SK-N-SH (cell line): ENCODE results near the gene CFTR.

ENCODE experiments used
- EZH2phosphoT487 ChIP-seq: fragments of 200-600 bp; sonication (generic); IDR thresholded peaks from 2 replicates; pipeline ENCODE4 v1.6.1; 2017; ENCODE audit warnings: low read depth, mixed run types, mild to moderate bottlenecking, antibody characterized with exemption, moderate library complexity, borderline replicate concordance
- JUND ChIP-seq: IDR thresholded peaks from 2 replicates; pipeline ENCODE4 v1.4.0; 2012
- RFX5 ChIP-seq: IDR thresholded peaks from 2 replicates; pipeline ENCODE4 v1.6.1; 2012; ENCODE audit warnings: mild to moderate bottlenecking, improper control_type of control experiment, low read length
- SIN3A ChIP-seq: IDR thresholded peaks from 2 replicates; pipeline ENCODE4 v1.6.1; 2012; ENCODE audit warnings: low read depth, mild to moderate bottlenecking, low read length, moderate library complexity, borderline replicate concordance
- SMC3 ChIP-seq: IDR thresholded peaks from 2 replicates; pipeline ENCODE4 v1.6.1; 2012; ENCODE audit warnings: low read depth, low read length, improper control_type of control experiment
- TF ChIP-seq, protein P1 (sequence below): fragments of 200-600 bp; sonication (generic); IDR thresholded peaks from 2 replicates; pipeline ENCODE4 v1.6.1; 2017; ENCODE audit warnings: antibody characterized with exemption, mild to moderate bottlenecking, moderate library complexity
- TF ChIP-seq, protein P2 (sequence below): IDR thresholded peaks from 2 replicates; pipeline ENCODE4 v1.6.1; 2012; ENCODE audit warnings: mild to moderate bottlenecking, low read depth, low read length, moderate library complexity
- TF ChIP-seq, protein P3 (sequence below): fragments of 150-350 bp; IDR thresholded peaks from 2 replicates; pipeline ENCODE4 v1.6.1; 2017; ENCODE audit warnings: antibody characterized with exemption, low read length, low read depth, borderline replicate concordance
- TF ChIP-seq, protein P4 (sequence below): IDR thresholded peaks from 2 replicates; pipeline ENCODE4 v1.4.0; 2012; ENCODE audit warnings: low read depth, borderline replicate concordance

DNA sequence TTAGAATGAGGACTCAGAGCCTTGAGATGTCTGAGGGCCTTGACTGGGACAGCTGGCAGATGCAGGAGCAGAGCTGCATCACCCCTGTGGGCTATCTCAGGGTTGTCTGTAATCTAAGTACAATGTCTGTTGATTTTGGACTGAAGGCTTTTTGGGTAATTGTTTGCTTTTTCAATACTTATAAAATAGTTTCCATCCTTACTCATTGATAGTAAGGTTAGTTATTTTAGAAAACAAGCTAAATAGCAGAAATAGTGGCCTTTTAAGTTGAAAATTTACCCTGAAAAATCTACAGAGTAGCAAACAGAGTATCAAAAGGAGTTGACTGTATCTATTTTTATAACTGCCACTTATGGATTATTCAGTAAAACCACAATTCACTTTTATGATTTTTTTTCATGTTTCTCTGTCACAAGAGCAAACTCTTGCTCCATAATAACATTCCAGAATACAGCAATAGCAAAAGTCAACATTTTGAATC lies 179.7 kb downstream of the CFTR start:
- TF ChIP-seq, protein P1, sequence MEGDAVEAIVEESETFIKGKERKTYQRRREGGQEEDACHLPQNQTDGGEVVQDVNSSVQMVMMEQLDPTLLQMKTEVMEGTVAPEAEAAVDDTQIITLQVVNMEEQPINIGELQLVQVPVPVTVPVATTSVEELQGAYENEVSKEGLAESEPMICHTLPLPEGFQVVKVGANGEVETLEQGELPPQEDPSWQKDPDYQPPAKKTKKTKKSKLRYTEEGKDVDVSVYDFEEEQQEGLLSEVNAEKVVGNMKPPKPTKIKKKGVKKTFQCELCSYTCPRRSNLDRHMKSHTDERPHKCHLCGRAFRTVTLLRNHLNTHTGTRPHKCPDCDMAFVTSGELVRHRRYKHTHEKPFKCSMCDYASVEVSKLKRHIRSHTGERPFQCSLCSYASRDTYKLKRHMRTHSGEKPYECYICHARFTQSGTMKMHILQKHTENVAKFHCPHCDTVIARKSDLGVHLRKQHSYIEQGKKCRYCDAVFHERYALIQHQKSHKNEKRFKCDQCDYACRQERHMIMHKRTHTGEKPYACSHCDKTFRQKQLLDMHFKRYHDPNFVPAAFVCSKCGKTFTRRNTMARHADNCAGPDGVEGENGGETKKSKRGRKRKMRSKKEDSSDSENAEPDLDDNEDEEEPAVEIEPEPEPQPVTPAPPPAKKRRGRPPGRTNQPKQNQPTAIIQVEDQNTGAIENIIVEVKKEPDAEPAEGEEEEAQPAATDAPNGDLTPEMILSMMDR: no peak
- no peak for TF ChIP-seq SMC3
- TF ChIP-seq EZH2phosphoT487: no peak
- TF ChIP-seq, protein P2, sequence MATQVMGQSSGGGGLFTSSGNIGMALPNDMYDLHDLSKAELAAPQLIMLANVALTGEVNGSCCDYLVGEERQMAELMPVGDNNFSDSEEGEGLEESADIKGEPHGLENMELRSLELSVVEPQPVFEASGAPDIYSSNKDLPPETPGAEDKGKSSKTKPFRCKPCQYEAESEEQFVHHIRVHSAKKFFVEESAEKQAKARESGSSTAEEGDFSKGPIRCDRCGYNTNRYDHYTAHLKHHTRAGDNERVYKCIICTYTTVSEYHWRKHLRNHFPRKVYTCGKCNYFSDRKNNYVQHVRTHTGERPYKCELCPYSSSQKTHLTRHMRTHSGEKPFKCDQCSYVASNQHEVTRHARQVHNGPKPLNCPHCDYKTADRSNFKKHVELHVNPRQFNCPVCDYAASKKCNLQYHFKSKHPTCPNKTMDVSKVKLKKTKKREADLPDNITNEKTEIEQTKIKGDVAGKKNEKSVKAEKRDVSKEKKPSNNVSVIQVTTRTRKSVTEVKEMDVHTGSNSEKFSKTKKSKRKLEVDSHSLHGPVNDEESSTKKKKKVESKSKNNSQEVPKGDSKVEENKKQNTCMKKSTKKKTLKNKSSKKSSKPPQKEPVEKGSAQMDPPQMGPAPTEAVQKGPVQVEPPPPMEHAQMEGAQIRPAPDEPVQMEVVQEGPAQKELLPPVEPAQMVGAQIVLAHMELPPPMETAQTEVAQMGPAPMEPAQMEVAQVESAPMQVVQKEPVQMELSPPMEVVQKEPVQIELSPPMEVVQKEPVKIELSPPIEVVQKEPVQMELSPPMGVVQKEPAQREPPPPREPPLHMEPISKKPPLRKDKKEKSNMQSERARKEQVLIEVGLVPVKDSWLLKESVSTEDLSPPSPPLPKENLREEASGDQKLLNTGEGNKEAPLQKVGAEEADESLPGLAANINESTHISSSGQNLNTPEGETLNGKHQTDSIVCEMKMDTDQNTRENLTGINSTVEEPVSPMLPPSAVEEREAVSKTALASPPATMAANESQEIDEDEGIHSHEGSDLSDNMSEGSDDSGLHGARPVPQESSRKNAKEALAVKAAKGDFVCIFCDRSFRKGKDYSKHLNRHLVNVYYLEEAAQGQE: no peak
- no peak for TF ChIP-seq SIN3A
- TF ChIP-seq, protein P3, sequence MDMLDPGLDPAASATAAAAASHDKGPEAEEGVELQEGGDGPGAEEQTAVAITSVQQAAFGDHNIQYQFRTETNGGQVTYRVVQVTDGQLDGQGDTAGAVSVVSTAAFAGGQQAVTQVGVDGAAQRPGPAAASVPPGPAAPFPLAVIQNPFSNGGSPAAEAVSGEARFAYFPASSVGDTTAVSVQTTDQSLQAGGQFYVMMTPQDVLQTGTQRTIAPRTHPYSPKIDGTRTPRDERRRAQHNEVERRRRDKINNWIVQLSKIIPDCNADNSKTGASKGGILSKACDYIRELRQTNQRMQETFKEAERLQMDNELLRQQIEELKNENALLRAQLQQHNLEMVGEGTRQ: no peak
- TF ChIP-seq, protein P4, sequence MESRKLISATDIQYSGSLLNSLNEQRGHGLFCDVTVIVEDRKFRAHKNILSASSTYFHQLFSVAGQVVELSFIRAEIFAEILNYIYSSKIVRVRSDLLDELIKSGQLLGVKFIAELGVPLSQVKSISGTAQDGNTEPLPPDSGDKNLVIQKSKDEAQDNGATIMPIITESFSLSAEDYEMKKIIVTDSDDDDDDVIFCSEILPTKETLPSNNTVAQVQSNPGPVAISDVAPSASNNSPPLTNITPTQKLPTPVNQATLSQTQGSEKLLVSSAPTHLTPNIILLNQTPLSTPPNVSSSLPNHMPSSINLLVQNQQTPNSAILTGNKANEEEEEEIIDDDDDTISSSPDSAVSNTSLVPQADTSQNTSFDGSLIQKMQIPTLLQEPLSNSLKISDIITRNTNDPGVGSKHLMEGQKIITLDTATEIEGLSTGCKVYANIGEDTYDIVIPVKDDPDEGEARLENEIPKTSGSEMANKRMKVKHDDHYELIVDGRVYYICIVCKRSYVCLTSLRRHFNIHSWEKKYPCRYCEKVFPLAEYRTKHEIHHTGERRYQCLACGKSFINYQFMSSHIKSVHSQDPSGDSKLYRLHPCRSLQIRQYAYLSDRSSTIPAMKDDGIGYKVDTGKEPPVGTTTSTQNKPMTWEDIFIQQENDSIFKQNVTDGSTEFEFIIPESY: no peak
- no peak for TF ChIP-seq RFX5
- TF ChIP-seq JUND: no peak
